Stimulated activated naive CD8-positive, alpha-beta T cell treated with anti-CD3 and anti-CD28 coated beads, Interleukin-15, Interleukin-2, amounts not matched to agents 100 ng/mL and 50 ng/mL, for 24 hours (primary cell): ENCODE measurements around the gene PARD6G.

Source experiments
- H3K27ac Mint-ChIP-seq: one replicate; pipeline ENCODE4 v1.8.0; 2021; ENCODE audit warnings: mild to moderate bottlenecking, mixed read lengths
- H3K27me3 Mint-ChIP-seq: one replicate; pipeline ENCODE4 v1.8.0; 2021; ENCODE audit warnings: mixed read lengths
- H3K36me3 Mint-ChIP-seq: one replicate; pipeline ENCODE4 v1.8.0; 2021; ENCODE audit warnings: low read depth, mixed read lengths
- H3K4me1 Mint-ChIP-seq: one replicate; pipeline ENCODE4 v1.8.0; 2021; ENCODE audit warnings: low read depth, mixed read lengths
- H3K4me3 Mint-ChIP-seq: one replicate; pipeline ENCODE4 v1.8.0; 2021; ENCODE audit warnings: mild to moderate bottlenecking, mixed read lengths
- H3K9me3 Mint-ChIP-seq: one replicate; pipeline ENCODE4 v1.8.0; 2021; ENCODE audit warnings: mixed read lengths

PARD6G gene

GRCh38 chr18:80180778-80181564 lies 66.3 kb downstream of the PARD6G start:
- Mint-ChIP-seq H3K36me3 (no peaks in the 10 kb centered on the region), H3K27ac (no peak overlapping the region), H3K9me3 (no peaks in the 10 kb centered on the region), H3K4me1 (no peaks in the 10 kb centered on the region), H3K4me3 (no peak overlapping the region), H3K27me3 (peaks cover 14% of the 10 kb centered on the region)

GRCh38 chr18:80179857-80180558 lies 67.3 kb downstream of the PARD6G start:
- Mint-ChIP-seq H3K4me3 (no peak overlapping the region), H3K4me1 (peaks cover 9% of the 10 kb centered on the region), H3K27me3 (peaks cover 18% of the 10 kb centered on the region), H3K36me3 (no peaks in the 10 kb centered on the region), H3K27ac (no peak overlapping the region), H3K9me3 (no peaks in the 10 kb centered on the region)

- Mint-ChIP-seq H3K4me3 (no peak overlapping the region), H3K9me3 (no peaks in the 10 kb centered on the region), H3K27ac (no peak overlapping the region), H3K36me3 (no peaks in the 10 kb centered on the region), H3K27me3 (peaks cover 18% of the 10 kb centered on the region), H3K4me1 (peaks cover 12% of the 10 kb centered on the region)
These were observed 68.1 kb downstream of the PARD6G start for GRCh38 chr18:80178935-80179818.

GRCh38 chr18:80177128-80177527 lies 70.2 kb downstream of the PARD6G start:
- H3K36me3 Mint-ChIP-seq: no peaks in the 10 kb centered on the region
- no peaks in the 10 kb centered on the region for H3K9me3 Mint-ChIP-seq
- no peak overlapping the region for H3K4me3 Mint-ChIP-seq
- peaks cover 12% of the 10 kb centered on the region for H3K4me1 Mint-ChIP-seq
- H3K27me3 Mint-ChIP-seq: peaks cover 28% of the 10 kb centered on the region
- H3K27ac Mint-ChIP-seq: no peak overlapping the region

- Mint-ChIP-seq H3K36me3 (no peaks in the 10 kb centered on the region), H3K4me3 (no peak overlapping the region), H3K27ac (no peak overlapping the region), H3K9me3 (no peaks in the 10 kb centered on the region), H3K27me3 (peaks cover 32% of the 10 kb centered on the region), H3K4me1 (peaks cover 12% of the 10 kb centered on the region)
These were observed 70.8 kb downstream of the PARD6G start for GRCh38 chr18:80176334-80177073.

- Mint-ChIP-seq H3K27ac (no peak overlapping the region), H3K36me3 (no peaks in the 10 kb centered on the region), H3K27me3 (peaks cover 40% of the 10 kb centered on the region), H3K4me1 (peaks cover 15% of the 10 kb centered on the region), H3K9me3 (no peaks in the 10 kb centered on the region), H3K4me3 (no peak overlapping the region)
These were observed 71.7 kb downstream of the PARD6G start for GRCh38 chr18:80175451-80176204.

- H3K4me1 Mint-ChIP-seq: peaks cover 15% of the 10 kb centered on the region
- H3K27me3 Mint-ChIP-seq: peaks cover 52% of the 10 kb centered on the region
- H3K9me3 Mint-ChIP-seq: no peaks in the 10 kb centered on the region
- no peak overlapping the region for H3K27ac Mint-ChIP-seq
- H3K36me3 Mint-ChIP-seq: no peaks in the 10 kb centered on the region
- H3K4me3 Mint-ChIP-seq: no peak overlapping the region
These were observed 74.3 kb downstream of the PARD6G start for GRCh38 chr18:80173060-80173459.

- H3K4me1 Mint-ChIP-seq: peaks cover 15% of the 10 kb centered on the region
- H3K27ac Mint-ChIP-seq: no peak overlapping the region
- no peaks in the 10 kb centered on the region for H3K36me3 Mint-ChIP-seq
- H3K4me3 Mint-ChIP-seq: no peak overlapping the region
- peaks cover 45% of the 10 kb centered on the region for H3K27me3 Mint-ChIP-seq
- H3K9me3 Mint-ChIP-seq: no peaks in the 10 kb centered on the region
These were observed 75.3 kb downstream of the PARD6G start for GRCh38 chr18:80172056-80172455.

GRCh38 chr18:80171054-80171872 lies 76.1 kb downstream of the PARD6G start:
- Mint-ChIP-seq H3K4me3 (no peak overlapping the region), H3K27ac (no peak overlapping the region), H3K36me3 (no peaks in the 10 kb centered on the region), H3K4me1 (peaks cover 15% of the 10 kb centered on the region), H3K27me3 (peaks cover 40% of the 10 kb centered on the region), H3K9me3 (peaks cover under 1% of the 10 kb centered on the region)

- H3K4me1 Mint-ChIP-seq: peaks cover 11% of the 10 kb centered on the region
- no peaks in the 10 kb centered on the region for H3K36me3 Mint-ChIP-seq
- H3K27me3 Mint-ChIP-seq: peaks cover 40% of the 10 kb centered on the region
- peaks cover 5% of the 10 kb centered on the region for H3K9me3 Mint-ChIP-seq
- H3K4me3 Mint-ChIP-seq: no peak overlapping the region
- H3K27ac Mint-ChIP-seq: no peak overlapping the region
These were observed 76.8 kb downstream of the PARD6G start for GRCh38 chr18:80170395-80171053.

GRCh38 chr18:80169607-80170006 lies 77.7 kb downstream of the PARD6G start:
- H3K4me3 Mint-ChIP-seq: no peak overlapping the region
- H3K36me3 Mint-ChIP-seq: no peaks in the 10 kb centered on the region
- peaks cover 38% of the 10 kb centered on the region for H3K27me3 Mint-ChIP-seq
- H3K4me1 Mint-ChIP-seq: peaks cover 3% of the 10 kb centered on the region
- peaks cover 8% of the 10 kb centered on the region for H3K9me3 Mint-ChIP-seq
- no peak overlapping the region for H3K27ac Mint-ChIP-seq

- peaks cover 3% of the 10 kb centered on the region for H3K4me1 Mint-ChIP-seq
- H3K36me3 Mint-ChIP-seq: no peaks in the 10 kb centered on the region
- H3K27me3 Mint-ChIP-seq: peaks cover 39% of the 10 kb centered on the region
- peaks cover 8% of the 10 kb centered on the region for H3K9me3 Mint-ChIP-seq
- no peak overlapping the region for H3K4me3 Mint-ChIP-seq
- no peak overlapping the region for H3K27ac Mint-ChIP-seq
These were observed 78.3 kb downstream of the PARD6G start for GRCh38 chr18:80168982-80169381.

- Mint-ChIP-seq H3K27ac (no peak overlapping the region), H3K4me1 (peaks cover 3% of the 10 kb centered on the region), H3K36me3 (no peaks in the 10 kb centered on the region), H3K27me3 (peaks cover 39% of the 10 kb centered on the region), H3K4me3 (no peak overlapping the region), H3K9me3 (peaks cover 8% of the 10 kb centered on the region)
These were observed 79.0 kb downstream of the PARD6G start for GRCh38 chr18:80168346-80168745.
